H1 (cell line): ENCODE data around the gene AK8. TPM values are rescaled to one million over a fixed set of nuclear protein-coding genes. Genes with fewer than 3 reads are reported as not detected.

Experiments
- CTCF ChIA-PET: fragments of 300-600 bp; sonication (Branson Sonifier 250); formaldehyde crosslinking; loops from one replicate; lab custom pipeline; 2021; ENCODE audit not compliant: partially characterized antibody; lab: Charles Lee
- POLR2A ChIA-PET: fragments of 300-600 bp; sonication (Branson Sonifier 250); formaldehyde crosslinking; loops from one replicate; lab custom pipeline; 2021; ENCODE audit warnings: inconsistent platforms; ENCODE audit not compliant: partially characterized antibody; lab: Charles Lee
- DNase-seq, 2 experiments: peaks; one replicate each; pipeline versions ENCODE4 v3.0.0 to v3.0.0-alpha.2; 2010 to 2022; ENCODE audit warnings: low spot score in 2 of 2, low read depth in 1 of 2, mixed read lengths in 1 of 2
- FAIRE-seq: peaks from 2 replicates; lab custom pipeline; 2011; peaks lifted over from hg19 to GRCh38; lab: Jason Lieb, UNC
- H2AFZ ChIP-seq: 2 replicates; pipeline ENCODE4 v1.8.1; 2012; ENCODE audit warnings: low read length, inconsistent platforms
- H2AK5ac ChIP-seq: 2 replicates; pipeline ENCODE4 v1.6.1; 2013; ENCODE audit warnings: low read depth, low read length
- H2BK120ac ChIP-seq: replicated peaks from 2 replicates; pipeline ENCODE3; 2013; ENCODE audit warnings: low read depth, low read length, inconsistent platforms
- H2BK12ac ChIP-seq: 2 replicates; pipeline ENCODE4 v1.6.1; 2013; ENCODE audit warnings: low read depth, low read length
- H2BK15ac ChIP-seq: 2 replicates; pipeline ENCODE4 v1.6.1; 2013; ENCODE audit warnings: low read length
- H2BK20ac ChIP-seq: 2 replicates; pipeline ENCODE4 v1.6.1; 2013; ENCODE audit warnings: low read length
- H2BK5ac ChIP-seq: 2 replicates; pipeline ENCODE4 v1.6.1; 2013; ENCODE audit warnings: low read depth, low read length
- H3K14ac ChIP-seq: 2 replicates; pipeline ENCODE4 v1.6.1; 2013; ENCODE audit warnings: inconsistent platforms; ENCODE audit not compliant: insufficient read length
- H3K18ac ChIP-seq: 2 replicates; pipeline ENCODE4 v1.6.1; 2013; ENCODE audit warnings: low read length; ENCODE audit errors: extremely low read depth
- H3K23ac ChIP-seq: 2 replicates; pipeline ENCODE4 v1.6.1; 2013; ENCODE audit warnings: inconsistent platforms; ENCODE audit not compliant: insufficient read length
- H3K23me2 ChIP-seq: 2 replicates; pipeline ENCODE4 v1.6.1; 2013; ENCODE audit warnings: low read depth, low read length
- H3K27ac ChIP-seq: 2 replicates; pipeline ENCODE4 v1.6.1; 2011; ENCODE audit warnings: low read depth, low read length, inconsistent platforms
- H3K27me3 ChIP-seq, 4 experiments: replicated peaks in 1 of 4; 1 replicate in 1 of 4; 2 replicates in 3 of 4; pipeline versions ENCODE4 v1.6.1 to v1.8.1; 2011 to 2013; ENCODE audit warnings: low read length in 3 of 4, mild to moderate bottlenecking in 3 of 4, inconsistent platforms in 2 of 4, mixed read lengths in 2 of 4, moderate library complexity in 1 of 4; ENCODE audit not compliant: control insufficient read depth in 3 of 4, insufficient read depth in 3 of 4; ENCODE audit errors: extremely low read depth in 1 of 4
- H3K36me3 ChIP-seq, 4 experiments: 2 replicates each; pipeline versions ENCODE4 v1.6.1 to v1.8.1; 2011 to 2013; ENCODE audit warnings: mild to moderate bottlenecking in 4 of 4, low read length in 3 of 4, moderate library complexity in 2 of 4, control low read depth in 1 of 4, inconsistent platforms in 1 of 4; ENCODE audit not compliant: insufficient read depth in 4 of 4, control insufficient read depth in 2 of 4
- H3K4ac ChIP-seq: replicated peaks from 2 replicates; pipeline ENCODE3; 2013; ENCODE audit warnings: low read length, low read depth, mixed read lengths, inconsistent platforms; ENCODE audit not compliant: insufficient read length
- H3K4me1 ChIP-seq, 4 experiments: replicated peaks in 1 of 4; 1 replicate in 1 of 4; 2 replicates in 3 of 4; pipeline versions ENCODE4 v1.6.1 to v1.8.1; 2011 to 2013; ENCODE audit warnings: low read length in 3 of 4, inconsistent platforms in 2 of 4, mixed read lengths in 1 of 4; ENCODE audit not compliant: insufficient read depth in 4 of 4, control insufficient read depth in 3 of 4
- H3K4me2 ChIP-seq, 2 experiments: 2 replicates each; pipeline versions ENCODE4 v1.6.1 to v1.8.1; 2011 to 2013; ENCODE audit warnings: low read depth in 2 of 2, low read length in 2 of 2, control low read depth in 1 of 2, inconsistent platforms in 1 of 2, mild to moderate bottlenecking in 1 of 2; ENCODE audit not compliant: insufficient read depth in 1 of 2
- H3K4me3 ChIP-seq, 4 experiments: fragments of 200-600, 300-600 bp in 1 of 4; sonication (generic), shearing (Covaris generic), sonication (Bioruptor Twin) in 1 of 4; 2 replicates each; pipeline versions ENCODE4 v1.5.1 to v1.8.1; 2011 to 2016; ENCODE audit warnings: low read length in 4 of 4, low read depth in 3 of 4, control low read depth in 2 of 4, inconsistent platforms in 2 of 4, mild to moderate bottlenecking in 2 of 4, mixed read lengths in 1 of 4, moderate library complexity in 1 of 4; ENCODE audit not compliant: insufficient read depth in 2 of 4; ENCODE audit errors: extremely low read depth in 1 of 4
- H3K56ac ChIP-seq: replicated peaks from 2 replicates; pipeline ENCODE3; 2013; ENCODE audit warnings: low read depth, mild to moderate bottlenecking, mixed read lengths, low read length, inconsistent platforms; ENCODE audit not compliant: insufficient read length
- H3K79me1 ChIP-seq: 2 replicates; pipeline ENCODE4 v1.6.1; 2013; ENCODE audit warnings: low read depth, low read length, control low read depth
- H3K79me2 ChIP-seq, 2 experiments: 2 replicates each; pipeline versions ENCODE4 v1.6.1 to v1.8.1; 2012 to 2013; ENCODE audit warnings: low read length in 2 of 2, mild to moderate bottlenecking in 2 of 2, inconsistent platforms in 1 of 2; ENCODE audit not compliant: insufficient read depth in 2 of 2, control insufficient read depth in 1 of 2
- H3K9ac ChIP-seq, 4 experiments: replicated peaks in 1 of 4; 1 replicate in 1 of 4; 2 replicates in 3 of 4; pipeline versions ENCODE4 v1.6.1 to v1.8.1; 2011 to 2013; ENCODE audit warnings: low read depth in 3 of 4, low read length in 3 of 4, control low read depth in 2 of 4, mild to moderate bottlenecking in 2 of 4, moderate library complexity in 2 of 4, inconsistent platforms in 1 of 4; ENCODE audit errors: extremely low read depth in 1 of 4
- H3K9me3 ChIP-seq, 2 experiments: 2 replicates each; pipeline versions ENCODE4 v1.6.1 to v1.8.1; 2012 to 2013; ENCODE audit warnings: mild to moderate bottlenecking in 2 of 2, moderate library complexity in 2 of 2, control low read depth in 1 of 2, inconsistent platforms in 1 of 2, low read depth in 1 of 2, low read length in 1 of 2, mixed read lengths in 1 of 2; ENCODE audit not compliant: insufficient read depth in 2 of 2
- H4K20me1 ChIP-seq, 2 experiments: replicated peaks in 1 of 2; 2 replicates each; pipeline versions ENCODE3 to v1.8.1; 2011 to 2013; ENCODE audit warnings: inconsistent platforms in 2 of 2, low read length in 2 of 2, mild to moderate bottlenecking in 1 of 2; ENCODE audit not compliant: insufficient read depth in 2 of 2, control insufficient read depth in 1 of 2
- H4K5ac ChIP-seq: 2 replicates; pipeline ENCODE4 v1.6.1; 2013; ENCODE audit warnings: low read length, low read depth, mixed read lengths, inconsistent platforms; ENCODE audit not compliant: insufficient read length
- H4K8ac ChIP-seq: 2 replicates; pipeline ENCODE4 v1.8.0; 2013; ENCODE audit warnings: mild to moderate bottlenecking, moderate library complexity, low read length, inconsistent platforms; ENCODE audit not compliant: insufficient read depth; ENCODE audit errors: extremely low read depth
- H4K91ac ChIP-seq: replicated peaks from 2 replicates; pipeline ENCODE3; 2013; ENCODE audit warnings: low read length, mixed read lengths, inconsistent platforms; ENCODE audit not compliant: insufficient read length
- CREB1 ChIP-seq: IDR thresholded peaks from 2 replicates; pipeline ENCODE4 v1.6.1; 2012; ENCODE audit warnings: inconsistent platforms
- E2F6 ChIP-seq: IDR thresholded peaks from 2 replicates; pipeline ENCODE4 v1.6.1; 2012; ENCODE audit warnings: inconsistent platforms
- HDAC6 ChIP-seq: IDR thresholded peaks from one replicate; pipeline ENCODE4 v1.7.1; 2012; ENCODE audit warnings: low read depth, mild to moderate bottlenecking, inconsistent platforms, low read length, moderate library complexity
- JUND ChIP-seq: IDR thresholded peaks from 2 replicates; pipeline ENCODE4 v1.6.1; 2011; ENCODE audit warnings: mild to moderate bottlenecking, improper control_type of control experiment, low read length
- NRF1 ChIP-seq: IDR thresholded peaks from 2 replicates; pipeline ENCODE4 v1.6.1; 2011; ENCODE audit warnings: mild to moderate bottlenecking, low read depth, low read length, improper control_type of control experiment
- POLR2AphosphoS5 ChIP-seq: IDR thresholded peaks from 2 replicates; pipeline ENCODE4 v1.6.1; 2011; ENCODE audit warnings: low read depth, low read length
- POU5F1 ChIP-seq: IDR thresholded peaks from 2 replicates; pipeline ENCODE4 v1.6.1; 2011; ENCODE audit warnings: low read depth, mild to moderate bottlenecking, low read length, moderate library complexity
- SP1 ChIP-seq: IDR thresholded peaks from 2 replicates; pipeline ENCODE4 v1.6.1; 2011; ENCODE audit warnings: low read depth, low read length
- SUZ12 ChIP-seq: fragments of 200-600 bp; sonication (generic); IDR thresholded peaks from 2 replicates; pipeline ENCODE4 v1.6.1; 2012; ENCODE audit warnings: mild to moderate bottlenecking, inconsistent platforms, low read length, moderate library complexity, mixed read lengths
- TCF12 ChIP-seq: IDR thresholded peaks from 2 replicates; pipeline ENCODE4 v1.6.1; 2011; ENCODE audit warnings: low read depth, mild to moderate bottlenecking, low read length
- WGBS, 2 experiments: shearing (Covaris generic) in 1 of 2; methylation state at CpG; one replicate each; pipeline versions ENCODE4 v1.1.6 to v1.1.7; 2013 to 2015; ENCODE audit warnings: low lambda C conversion rate in 2 of 2, mixed read lengths in 2 of 2, inconsistent platforms in 1 of 2, low coverage in 1 of 2, missing lambda C conversion rate in 1 of 2; ENCODE audit not compliant: insufficient replicate concordance in 2 of 2, insufficient coverage in 1 of 2, insufficient read length in 1 of 2; ENCODE audit errors: extremely low coverage in 1 of 2, missing lambda C conversion rate in 1 of 2; 5-methylcytosine and 5-hydroxymethylcytosine counted together
- polyA plus RNA-seq, 7 experiments: library from polyadenylated mRNA; depleted of rRNA in 3 of 7; stranded (reverse) in 5 of 7; unstranded in 2 of 7; fragments of >200 nt in 5 of 7; fragments of 200-250 nt in 2 of 7; gene quantifications; 1 replicate in 5 of 7; 2 replicates in 1 of 7; 4 replicates in 1 of 7; pipeline versions ENCODE4 v1.2.1 to v1.2.3, GENCODE V29; 2011 to 2013; ENCODE audit warnings: missing spikeins in 2 of 7, mixed read lengths in 2 of 7
- total RNA-seq: library from RNA; stranded (reverse); fragmentation: NEBNext Ultra II Directional; extraction: Animal tissue kit (Norgen Biotek cat#: 25700); gene quantifications from 2 replicates; pipeline ENCODE4 v1.2.1, GENCODE V29; 2021
- TF ChIP-seq, protein P1 (sequence below): IDR thresholded peaks from 2 replicates; pipeline ENCODE4 v1.6.1; 2012; ENCODE audit warnings: low read length, inconsistent platforms
- TF ChIP-seq, protein P2 (sequence below): IDR thresholded peaks from 2 replicates; pipeline ENCODE4 v1.6.1; 2011; ENCODE audit warnings: low read length, improper control_type of control experiment

The AK8 gene
- total and polyA plus RNA-seq, 2 of the 8 experiments (the other 6 are each of a cell fraction or from before 2014, with no cell fraction given) = 0.35 to 0.48 TPM

GRCh38 chr9:132898051-132898450, 20.0 kb upstream of the AK8 start:
- H3K9ac ChIP-seq = no peak overlapping the region
- no peaks in the 10 kb centered on the region for H4K20me1 ChIP-seq
- no peak overlapping the region for H2BK12ac ChIP-seq
- H4K5ac ChIP-seq = no peak overlapping the region
- H3K18ac ChIP-seq = no peak overlapping the region
- H2BK15ac ChIP-seq = no peak overlapping the region
- H3K79me2 ChIP-seq = no peaks in the 10 kb centered on the region
- DNase-seq = no peak
- H3K36me3 ChIP-seq = peaks cover 22 to 67% (median 48%) of the 10 kb centered on the region in 4 experiments
- H2BK120ac ChIP-seq = no peak overlapping the region
- no peak overlapping the region for H4K8ac ChIP-seq
- H3K14ac ChIP-seq = no peak overlapping the region
- no peak overlapping the region for H2AK5ac ChIP-seq
- no peak overlapping the region for H3K4ac ChIP-seq
- H3K23ac ChIP-seq = no peak overlapping the region
- ChIA-PET CTCF (interaction anchor here (0.6 to 8.4 kb wide), 3 partner anchors 14 to 252 kb away, joined by 3 to 115 read pairs (median 3); partner anchors contain the start of genes AK8 and SPACA9), POLR2A (no interaction called here)
- peaks cover 0 to 7% (median 3%) of the 10 kb centered on the region in 4 experiments; a peak in 3 of 7 replicates for H3K4me1 ChIP-seq
- H3K79me1 ChIP-seq = no peaks in the 10 kb centered on the region
- no peak overlapping the region for H4K91ac ChIP-seq
- no peak overlapping the region for H3K4me3 ChIP-seq
- no peak overlapping the region for H2AFZ ChIP-seq
- no peak overlapping the region for H3K56ac ChIP-seq
- 91% methylated on average over 7 of the region's 7 CpGs; no CpG with 5 or more reads in 1 of the 2 experiments for WGBS, 2 experiments
- H2BK5ac ChIP-seq = no peak overlapping the region
- H3K27ac ChIP-seq = no peak overlapping the region
- no peak for FAIRE-seq
- H3K4me2 ChIP-seq = no peak overlapping the region
- H3K23me2 ChIP-seq = no peaks in the 10 kb centered on the region
- H3K27me3 ChIP-seq = no peaks in the 10 kb centered on the region
- no peak overlapping the region for H2BK20ac ChIP-seq
- no peaks in the 10 kb centered on the region for H3K9me3 ChIP-seq
- TF ChIP-seq TCF12 (no peak), HDAC6 (no peak), POU5F1 (no peak), JUND (no peak), SUZ12 (no peak), E2F6 (no peak), CREB1 (no peak), POLR2AphosphoS5 (no peak), SP1 (no peak), NRF1 (no peak)
- TF ChIP-seq, protein P1, sequence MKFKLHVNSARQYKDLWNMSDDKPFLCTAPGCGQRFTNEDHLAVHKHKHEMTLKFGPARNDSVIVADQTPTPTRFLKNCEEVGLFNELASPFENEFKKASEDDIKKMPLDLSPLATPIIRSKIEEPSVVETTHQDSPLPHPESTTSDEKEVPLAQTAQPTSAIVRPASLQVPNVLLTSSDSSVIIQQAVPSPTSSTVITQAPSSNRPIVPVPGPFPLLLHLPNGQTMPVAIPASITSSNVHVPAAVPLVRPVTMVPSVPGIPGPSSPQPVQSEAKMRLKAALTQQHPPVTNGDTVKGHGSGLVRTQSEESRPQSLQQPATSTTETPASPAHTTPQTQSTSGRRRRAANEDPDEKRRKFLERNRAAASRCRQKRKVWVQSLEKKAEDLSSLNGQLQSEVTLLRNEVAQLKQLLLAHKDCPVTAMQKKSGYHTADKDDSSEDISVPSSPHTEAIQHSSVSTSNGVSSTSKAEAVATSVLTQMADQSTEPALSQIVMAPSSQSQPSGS = no peak
- TF ChIP-seq, protein P2, sequence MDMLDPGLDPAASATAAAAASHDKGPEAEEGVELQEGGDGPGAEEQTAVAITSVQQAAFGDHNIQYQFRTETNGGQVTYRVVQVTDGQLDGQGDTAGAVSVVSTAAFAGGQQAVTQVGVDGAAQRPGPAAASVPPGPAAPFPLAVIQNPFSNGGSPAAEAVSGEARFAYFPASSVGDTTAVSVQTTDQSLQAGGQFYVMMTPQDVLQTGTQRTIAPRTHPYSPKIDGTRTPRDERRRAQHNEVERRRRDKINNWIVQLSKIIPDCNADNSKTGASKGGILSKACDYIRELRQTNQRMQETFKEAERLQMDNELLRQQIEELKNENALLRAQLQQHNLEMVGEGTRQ = no peak
